ENCODE results near the gene PPDPF.
"Not testable (repeated sequence)": the region's sequence is repeated elsewhere in the genome, so short reads cannot be mapped to it uniquely, and the experiment has no call there.

Gene PPDPF

GRCh38 chr20:63520504-63520933 lies at the start of gene PPDPF:
Gene PPDPF, plus strand, starts transcription at chr20:63520765. Its CDS starts 544 bp downstream, at chr20:63521309.
- peak; percentile 29 for DNase-seq (ENCODE audit: low read depth)
- peak within 1 kb of the TSS; percentile 86 for H3K4me3 ChIP-seq (ENCODE audit: low read depth, low read length)

GRCh38 chr20:63471002-63471716 lies 49.4 kb upstream of the PPDPF start:
- no peak for DNase-seq (ENCODE audit: low read depth)
- no peak overlapping the region for H3K4me3 ChIP-seq (ENCODE audit: low read depth, low read length)

GRCh38 chr20:63471717-63471980 lies 48.9 kb upstream of the PPDPF start:
- H3K4me3 ChIP-seq (ENCODE audit: low read depth, low read length) = no peak overlapping the region
- DNase-seq (ENCODE audit: low read depth) = no peak

- no peak for DNase-seq (ENCODE audit: low read depth)
- H3K4me3 ChIP-seq (ENCODE audit: low read depth, low read length) = no peak within 1 kb of the TSS
Observed at GRCh38 chr20:63471981-63472831, 48.4 kb upstream of the PPDPF start, which contains the start of gene KCNQ2. Gene KCNQ2, minus strand, starts transcription at chr20:63472655. Its CDS starts 192 bp downstream, at chr20:63472463.

- H3K4me3 ChIP-seq (ENCODE audit: low read depth, low read length) = no peak overlapping the region
- no peak for DNase-seq (ENCODE audit: low read depth)
Observed at GRCh38 chr20:63472862-63473390, 47.6 kb upstream of the PPDPF start.

GRCh38 chr20:63473555-63474449 lies 46.8 kb upstream of the PPDPF start:
- H3K4me3 ChIP-seq (ENCODE audit: low read depth, low read length) = no peak overlapping the region
- DNase-seq (ENCODE audit: low read depth) = no peak

GRCh38 chr20:63475209-63475608 lies 45.4 kb upstream of the PPDPF start:
- H3K4me3 ChIP-seq (ENCODE audit: low read depth, low read length) = no peak overlapping the region
- DNase-seq (ENCODE audit: low read depth) = no peak

GRCh38 chr20:63477061-63477616 lies 43.4 kb upstream of the PPDPF start:
- no peak overlapping the region for H3K4me3 ChIP-seq (ENCODE audit: low read depth, low read length)
- no peak for DNase-seq (ENCODE audit: low read depth)

GRCh38 chr20:63477944-63478343 lies 42.6 kb upstream of the PPDPF start:
- no peak for DNase-seq (ENCODE audit: low read depth)
- no peak overlapping the region for H3K4me3 ChIP-seq (ENCODE audit: low read depth, low read length)

- H3K4me3 ChIP-seq (ENCODE audit: low read depth, low read length) = no peak overlapping the region
- DNase-seq (ENCODE audit: low read depth) = no peak
Observed at GRCh38 chr20:63478346-63479302, 41.9 kb upstream of the PPDPF start.

- not testable (repeated sequence) for DNase-seq (ENCODE audit: low read depth); H3K4me3 ChIP-seq (ENCODE audit: low read depth, low read length)
Observed at GRCh38 chr20:63479695-63480419, 40.7 kb upstream of the PPDPF start.

- DNase-seq (ENCODE audit: low read depth) = no peak
- no peak overlapping the region for H3K4me3 ChIP-seq (ENCODE audit: low read depth, low read length)
Observed at GRCh38 chr20:63481503-63481902, 39.1 kb upstream of the PPDPF start.

- H3K4me3 ChIP-seq (ENCODE audit: low read depth, low read length) = no peak overlapping the region
Observed at GRCh38 chr20:63482021-63482587, 38.5 kb upstream of the PPDPF start.

GRCh38 chr20:63483834-63484233 lies 36.7 kb upstream of the PPDPF start:
- no peak for DNase-seq (ENCODE audit: low read depth)
- no peak overlapping the region for H3K4me3 ChIP-seq (ENCODE audit: low read depth, low read length)

More at GRCh38 chr20:63482021-63482587, 38.5 kb upstream of the PPDPF start:
- no peak for DNase-seq (ENCODE audit: low read depth)

- H3K4me3 ChIP-seq (ENCODE audit: low read depth, low read length) = no peak overlapping the region
- no peak for DNase-seq (ENCODE audit: low read depth)
Observed at GRCh38 chr20:63484236-63484635, 36.3 kb upstream of the PPDPF start.

GRCh38 chr20:63484651-63485403 lies 35.7 kb upstream of the PPDPF start:
- DNase-seq (ENCODE audit: low read depth) = no peak
- no peak overlapping the region for H3K4me3 ChIP-seq (ENCODE audit: low read depth, low read length)

All from skeletal muscle cell (primary cell).